ENCODE data around the gene STXBP1. TPM values are rescaled to one million over a fixed set of nuclear protein-coding genes. Genes with fewer than 3 reads are reported as not detected.

Gene STXBP1
- total and polyA plus RNA-seq, 2 donors (not counting 1 experiment from before 2014, with no cell fraction given): 25.6 to 36.0 TPM

- Histone ChIP-seq H4K20me1 (ENCODE audit: control insufficient read depth, extremely low read depth, insufficient read depth, low read length) (no peaks in the 10 kb centered on the region), H3K36me3 (ENCODE audit: control insufficient read depth, insufficient read depth, low read length) (no peaks in the 10 kb centered on the region), H3K4me3 (replicated peaks in 1 of 4; ENCODE audit: control extremely low read depth in 1 of 4, insufficient read depth in 1 of 4, low read depth in 3 of 4, low read length in 4 of 4) (no peak overlapping the region), H3K4me2 (ENCODE audit: extremely low read depth, insufficient read depth, low read length) (no peak overlapping the region), H3K27me3 (ENCODE audit: control insufficient read depth, insufficient read depth, low read length) (no peaks in the 10 kb centered on the region), H3K79me2 (ENCODE audit: control insufficient read depth, insufficient read depth, low read length) (peaks cover 4% of the 10 kb centered on the region), H3K27ac (ENCODE audit: insufficient read depth, low read length) (no peak overlapping the region), H3K9ac (ENCODE audit: insufficient read depth, low read length) (no peak overlapping the region), H2AFZ (ENCODE audit: low read length) (no peak overlapping the region), H3K4me1 (ENCODE audit: control insufficient read depth, extremely low read depth, insufficient read depth, low read length) (peaks cover 7% of the 10 kb centered on the region), H3K9me3 (ENCODE audit: control insufficient read depth, insufficient read depth, low read depth, low read length) (no peaks in the 10 kb centered on the region)
- TF ChIP-seq CTCF (conservative IDR thresholded peaks at IDR 0.05 in 1 of 2, IDR thresholded peaks at IDR 0.05 in 1 of 2; ENCODE audit: low read depth in 1 of 2, low read length in 2 of 2) (no peak), EZH2 (IDR thresholded peaks at IDR 0.05; ENCODE audit: low read length, missing control alignments) (no peak)
- no peak for DNase-seq (ENCODE audit: low read depth in 2 of 2)
Measured at GRCh38 chr9:127586096-127586495, 26.0 kb upstream of the STXBP1 start.

- H3K27me3 ChIP-seq (ENCODE audit: control insufficient read depth, insufficient read depth, low read length): no peaks in the 10 kb centered on the region
- no peak overlapping the region for H3K9ac ChIP-seq (ENCODE audit: insufficient read depth, low read length)
- H3K4me3 ChIP-seq (replicated peaks in 1 of 4; ENCODE audit: control extremely low read depth in 1 of 4, insufficient read depth in 1 of 4, low read depth in 3 of 4, low read length in 4 of 4): no peak overlapping the region
- no peaks in the 10 kb centered on the region for H3K36me3 ChIP-seq (ENCODE audit: control insufficient read depth, insufficient read depth, low read length)
- no peaks in the 10 kb centered on the region for H3K9me3 ChIP-seq (ENCODE audit: control insufficient read depth, insufficient read depth, low read depth, low read length)
- peak; percentile 66 to 84 for DNase-seq (ENCODE audit: low read depth in 2 of 2)
- H3K4me1 ChIP-seq (ENCODE audit: control insufficient read depth, extremely low read depth, insufficient read depth, low read length): peaks cover 7% of the 10 kb centered on the region
- no peaks in the 10 kb centered on the region for H4K20me1 ChIP-seq (ENCODE audit: control insufficient read depth, extremely low read depth, insufficient read depth, low read length)
- no peak overlapping the region for H2AFZ ChIP-seq (ENCODE audit: low read length)
- TF ChIP-seq EZH2 (IDR thresholded peaks at IDR 0.05; ENCODE audit: low read length, missing control alignments): no peak
- TF ChIP-seq CTCF (conservative IDR thresholded peaks at IDR 0.05 in 1 of 2, IDR thresholded peaks at IDR 0.05 in 1 of 2; ENCODE audit: low read depth in 1 of 2, low read length in 2 of 2): peak; percentile 89 to 91
- H3K4me2 ChIP-seq (ENCODE audit: extremely low read depth, insufficient read depth, low read length): no peak overlapping the region
- no peak overlapping the region for H3K27ac ChIP-seq (ENCODE audit: insufficient read depth, low read length)
- H3K79me2 ChIP-seq (ENCODE audit: control insufficient read depth, insufficient read depth, low read length): peaks cover 3% of the 10 kb centered on the region
Measured at GRCh38 chr9:127586537-127586936, 25.5 kb upstream of the STXBP1 start.

- Histone ChIP-seq H3K9ac (ENCODE audit: insufficient read depth, low read length) (no peak overlapping the region), H3K36me3 (ENCODE audit: control insufficient read depth, insufficient read depth, low read length) (no peaks in the 10 kb centered on the region), H3K4me3 (replicated peaks in 1 of 4; ENCODE audit: control extremely low read depth in 1 of 4, insufficient read depth in 1 of 4, low read depth in 3 of 4, low read length in 4 of 4) (no peak overlapping the region), H3K27me3 (ENCODE audit: control insufficient read depth, insufficient read depth, low read length) (no peaks in the 10 kb centered on the region), H3K9me3 (ENCODE audit: control insufficient read depth, insufficient read depth, low read depth, low read length) (no peaks in the 10 kb centered on the region), H3K27ac (ENCODE audit: insufficient read depth, low read length) (no peak overlapping the region), H4K20me1 (ENCODE audit: control insufficient read depth, extremely low read depth, insufficient read depth, low read length) (no peaks in the 10 kb centered on the region), H3K79me2 (ENCODE audit: control insufficient read depth, insufficient read depth, low read length) (peaks cover 3% of the 10 kb centered on the region), H2AFZ (ENCODE audit: low read length) (no peak overlapping the region), H3K4me1 (ENCODE audit: control insufficient read depth, extremely low read depth, insufficient read depth, low read length) (peaks cover 7% of the 10 kb centered on the region), H3K4me2 (ENCODE audit: extremely low read depth, insufficient read depth, low read length) (no peak overlapping the region)
- DNase-seq (ENCODE audit: low read depth in 2 of 2): no peak
- TF ChIP-seq EZH2 (IDR thresholded peaks at IDR 0.05; ENCODE audit: low read length, missing control alignments) (no peak), CTCF (conservative IDR thresholded peaks at IDR 0.05 in 1 of 2, IDR thresholded peaks at IDR 0.05 in 1 of 2; ENCODE audit: low read depth in 1 of 2, low read length in 2 of 2) (no peak)
Measured at GRCh38 chr9:127587966-127588365, 24.1 kb upstream of the STXBP1 start.

Measured in fibroblast of lung (primary cell).